Caco-2 (cell line): ENCODE results near the gene ABCA3. TPM values are rescaled to one million over a fixed set of nuclear protein-coding genes. Genes with fewer than 3 reads are reported as not detected.

Source experiments
- BruUV-seq: library from RNA; stranded (reverse); fragments of 400-500 nt; replicated peaks from 2 replicates; lab custom pipeline; 2021; lab: Mats Ljungman, UMichigan
- CTCF ChIA-PET: fragments of 300-600 bp; sonication (Branson Sonifier 250); formaldehyde crosslinking; loops from one replicate; lab custom pipeline; 2022; ENCODE audit warnings: antibody characterized with exemption; lab: Charles Lee
- POLR2A ChIA-PET: fragments of 300-600 bp; sonication (Branson Sonifier 250); formaldehyde crosslinking; loops from one replicate; lab custom pipeline; 2022; ENCODE audit warnings: antibody characterized with exemption; lab: Charles Lee
- DNase-seq, 2 experiments: peaks; one replicate each; pipeline versions ENCODE4 v3.0.0 to v3.0.0-alpha.2; 2020 to 2022
- H3K27me3 ChIP-seq: replicated peaks from 2 replicates; pipeline ENCODE4 v1.6.0; 2011; ENCODE audit warnings: low read length; ENCODE audit not compliant: control insufficient read depth, insufficient read depth
- H3K36me3 ChIP-seq: 2 replicates; pipeline ENCODE4 v1.5.1; 2011; ENCODE audit warnings: low read length; ENCODE audit not compliant: control insufficient read depth, insufficient read depth
- H3K4me1 ChIP-seq: fragments of 250-450 bp; sonication (Bioruptor Pico); 2 replicates; pipeline ENCODE4 v1.5.1; 2020; ENCODE audit warnings: mild to moderate bottlenecking
- H3K4me3 ChIP-seq: 2 replicates; pipeline ENCODE4 v1.5.1; 2011; ENCODE audit warnings: low read depth, mild to moderate bottlenecking, control low read depth, low read length
- H3K9me3 ChIP-seq: fragments of 250-450 bp; sonication (Bioruptor Pico); 2 replicates; pipeline ENCODE4 v1.5.1; 2020; ENCODE audit warnings: mild to moderate bottlenecking, moderate library complexity
- H3K27ac Mint-ChIP-seq: one replicate; pipeline ENCODE4 v1.8.0; 2022; ENCODE audit warnings: mixed read lengths; ENCODE audit not compliant: unreplicated experiment
- H3K27me3 Mint-ChIP-seq: one replicate; pipeline ENCODE4 v1.8.0; 2022; ENCODE audit warnings: mixed read lengths; ENCODE audit not compliant: insufficient read depth, unreplicated experiment
- H3K36me3 Mint-ChIP-seq: one replicate; pipeline ENCODE4 v1.8.0; 2022; ENCODE audit warnings: mild to moderate bottlenecking, mixed read lengths; ENCODE audit not compliant: insufficient read depth, unreplicated experiment
- H3K4me1 Mint-ChIP-seq: one replicate; pipeline ENCODE4 v1.8.0; 2022; ENCODE audit warnings: low read depth, mixed read lengths; ENCODE audit not compliant: unreplicated experiment
- H3K4me3 Mint-ChIP-seq: one replicate; pipeline ENCODE4 v1.8.0; 2022; ENCODE audit warnings: mild to moderate bottlenecking, moderate library complexity, mixed read lengths; ENCODE audit not compliant: unreplicated experiment
- H3K9me3 Mint-ChIP-seq: one replicate; pipeline ENCODE4 v1.8.0; 2022; ENCODE audit warnings: mixed read lengths; ENCODE audit not compliant: unreplicated experiment
- intact Hi-C: fragments of 100-400 bp; cut with micrococcal nuclease; formaldehyde crosslinking; loops from one replicate; pipeline ENCODE4 v1.10.0; 2022; ENCODE audit not compliant: unreplicated experiment
- total RNA-seq: library from RNA; stranded (reverse); gene quantifications from 2 replicates; pipeline ENCODE4 v1.2.3, GENCODE V29; 2022
- TF ChIP-seq, protein P1 (sequence below), 2 experiments: fragments of 200-600 bp in 1 of 2; IDR thresholded peaks; 1 replicate in 1 of 2; 2 replicates in 1 of 2; pipeline versions ENCODE4 v1.5.1 to v1.8.0; 2011 to 2022; ENCODE audit warnings: antibody characterized with exemption in 1 of 2, control low read depth in 1 of 2, inconsistent platforms in 1 of 2, low read depth in 1 of 2, low read length in 1 of 2, mild to moderate bottlenecking in 1 of 2, moderate library complexity in 1 of 2; ENCODE audit not compliant: insufficient read depth in 1 of 2, severe bottlenecking in 1 of 2, unreplicated experiment in 1 of 2

Gene ABCA3
- total RNA-seq, 1 experiment from 2014 or later: 16.1 TPM

DNA sequence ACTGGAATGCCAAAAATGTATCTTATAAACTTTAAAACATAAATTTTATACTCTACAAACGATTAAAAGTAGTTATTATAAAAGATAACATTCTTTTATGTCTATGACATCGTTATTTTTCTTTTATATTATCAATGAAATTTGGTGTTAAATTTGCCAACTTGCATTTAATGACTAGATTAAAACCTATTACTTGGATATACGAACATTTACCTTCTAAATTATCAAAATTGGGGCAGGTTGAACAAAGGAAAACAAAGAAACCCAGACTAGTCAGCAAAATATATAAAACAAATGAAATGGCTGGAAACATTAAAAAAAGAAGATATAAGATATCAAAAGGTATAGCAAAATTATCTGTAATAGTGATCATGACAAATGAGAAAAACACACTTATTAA lies 34.1 kb upstream of the ABCA3 start:
- Histone ChIP-seq H3K27me3 (no peaks in the 10 kb centered on the region), H3K4me3 (no peak overlapping the region), H3K9me3 (no peaks in the 10 kb centered on the region), H3K4me1 (no peaks in the 10 kb centered on the region), H3K36me3 (no peaks in the 10 kb centered on the region)
- Mint-ChIP-seq H3K27me3 (no peaks in the 10 kb centered on the region), H3K27ac (no peak overlapping the region), H3K36me3 (no peaks in the 10 kb centered on the region), H3K4me1 (no peaks in the 10 kb centered on the region), H3K9me3 (no peaks in the 10 kb centered on the region), H3K4me3 (no peak overlapping the region)
- TF ChIP-seq, protein P1, sequence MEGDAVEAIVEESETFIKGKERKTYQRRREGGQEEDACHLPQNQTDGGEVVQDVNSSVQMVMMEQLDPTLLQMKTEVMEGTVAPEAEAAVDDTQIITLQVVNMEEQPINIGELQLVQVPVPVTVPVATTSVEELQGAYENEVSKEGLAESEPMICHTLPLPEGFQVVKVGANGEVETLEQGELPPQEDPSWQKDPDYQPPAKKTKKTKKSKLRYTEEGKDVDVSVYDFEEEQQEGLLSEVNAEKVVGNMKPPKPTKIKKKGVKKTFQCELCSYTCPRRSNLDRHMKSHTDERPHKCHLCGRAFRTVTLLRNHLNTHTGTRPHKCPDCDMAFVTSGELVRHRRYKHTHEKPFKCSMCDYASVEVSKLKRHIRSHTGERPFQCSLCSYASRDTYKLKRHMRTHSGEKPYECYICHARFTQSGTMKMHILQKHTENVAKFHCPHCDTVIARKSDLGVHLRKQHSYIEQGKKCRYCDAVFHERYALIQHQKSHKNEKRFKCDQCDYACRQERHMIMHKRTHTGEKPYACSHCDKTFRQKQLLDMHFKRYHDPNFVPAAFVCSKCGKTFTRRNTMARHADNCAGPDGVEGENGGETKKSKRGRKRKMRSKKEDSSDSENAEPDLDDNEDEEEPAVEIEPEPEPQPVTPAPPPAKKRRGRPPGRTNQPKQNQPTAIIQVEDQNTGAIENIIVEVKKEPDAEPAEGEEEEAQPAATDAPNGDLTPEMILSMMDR (IDR thresholded peaks at IDR 0.05; ENCODE audit: insufficient read depth in 1 of 2, low read depth in 1 of 2, low read length in 1 of 2, severe bottlenecking in 1 of 2, unreplicated experiment in 1 of 2): no peak
- BruUV-seq: no TSS peak
- ChIA-PET CTCF (no interaction called here), POLR2A (no interaction called here)
- intact Hi-C loops: no loop called here
- no peak for DNase-seq

DNA sequence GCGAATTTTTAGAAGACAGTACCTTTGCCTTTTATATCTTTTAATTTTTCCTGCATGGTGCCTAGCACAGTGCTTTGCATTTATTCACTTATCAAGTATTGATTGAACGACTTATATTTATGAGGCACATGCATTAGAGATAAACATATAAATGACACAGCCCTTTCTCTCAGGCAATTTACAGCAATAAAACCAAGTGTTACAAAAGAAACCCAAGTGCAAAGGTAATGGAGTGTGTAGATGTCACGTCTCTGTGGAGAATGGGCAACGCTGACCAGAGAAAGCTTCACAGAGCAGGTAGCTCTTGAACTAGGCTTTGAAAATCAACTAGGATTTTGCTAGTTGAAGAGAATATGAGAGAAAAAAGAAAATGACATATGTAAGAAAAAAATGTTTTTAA lies 32.6 kb upstream of the ABCA3 start:
- TF ChIP-seq, protein P1 (IDR thresholded peaks at IDR 0.05; ENCODE audit: insufficient read depth in 1 of 2, low read depth in 1 of 2, low read length in 1 of 2, severe bottlenecking in 1 of 2, unreplicated experiment in 1 of 2): no peak
- no peaks in the 10 kb centered on the region for H3K27me3 Mint-ChIP-seq
- H3K27me3 ChIP-seq: no peaks in the 10 kb centered on the region
- H3K9me3 Mint-ChIP-seq: no peaks in the 10 kb centered on the region
- H3K9me3 ChIP-seq: no peaks in the 10 kb centered on the region
- no TSS peak for BruUV-seq
- no peak overlapping the region for H3K4me3 ChIP-seq
- DNase-seq: no peak
- H3K4me1 Mint-ChIP-seq: no peaks in the 10 kb centered on the region
- POLR2A ChIA-PET: no interaction called here
- CTCF ChIA-PET: no interaction called here
- H3K4me3 Mint-ChIP-seq: no peak overlapping the region
- H3K36me3 Mint-ChIP-seq: no peaks in the 10 kb centered on the region
- intact Hi-C loops: no loop called here
- no peaks in the 10 kb centered on the region for H3K4me1 ChIP-seq
- no peaks in the 10 kb centered on the region for H3K36me3 ChIP-seq
- no peak overlapping the region for H3K27ac Mint-ChIP-seq

DNA sequence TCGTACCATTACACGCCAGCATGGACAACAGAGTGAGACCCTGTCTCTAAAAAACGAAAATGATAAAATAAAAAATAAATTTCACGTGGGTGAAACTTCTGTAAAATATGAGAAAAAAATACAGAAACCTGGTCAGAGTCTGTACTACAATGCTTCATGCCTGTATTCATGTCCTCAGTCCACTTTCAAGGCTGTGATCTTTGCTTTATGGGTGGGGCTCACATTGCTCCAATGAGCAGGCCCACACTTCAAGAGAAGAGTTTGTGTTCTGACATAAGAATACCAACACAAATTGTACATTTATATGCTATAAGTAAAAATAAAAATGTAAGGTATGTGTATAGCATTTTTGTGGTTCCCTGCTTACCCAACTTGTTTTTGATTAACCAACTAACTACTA lies 32.2 kb upstream of the ABCA3 start:
- DNase-seq: no peak
- Mint-ChIP-seq H3K9me3 (no peaks in the 10 kb centered on the region), H3K4me3 (no peak overlapping the region), H3K4me1 (no peaks in the 10 kb centered on the region), H3K27ac (no peak overlapping the region), H3K27me3 (no peaks in the 10 kb centered on the region), H3K36me3 (no peaks in the 10 kb centered on the region)
- ChIA-PET POLR2A (no interaction called here), CTCF (no interaction called here)
- BruUV-seq: no TSS peak
- Histone ChIP-seq H3K9me3 (no peaks in the 10 kb centered on the region), H3K4me1 (no peaks in the 10 kb centered on the region), H3K27me3 (no peaks in the 10 kb centered on the region), H3K36me3 (no peaks in the 10 kb centered on the region), H3K4me3 (no peak overlapping the region)
- TF ChIP-seq, protein P1 (IDR thresholded peaks at IDR 0.05; ENCODE audit: insufficient read depth in 1 of 2, low read depth in 1 of 2, low read length in 1 of 2, severe bottlenecking in 1 of 2, unreplicated experiment in 1 of 2): no peak
- intact Hi-C loops: no loop called here
